Neuronal stem cell (in vitro differentiated cells): Measurements from ENCODE around the gene LZTS2.

Experiments used
- DNase-seq: peaks from one replicate; pipeline ENCODE4 v3.0.0-alpha.2; 2013; ENCODE audit warnings: low spot score
- H2AFZ ChIP-seq: one replicate; pipeline ENCODE4 v1.6.1; 2013; ENCODE audit warnings: mild to moderate bottlenecking, low read length, inconsistent platforms
- H2AK5ac ChIP-seq: 2 replicates; pipeline ENCODE4 v1.6.1; 2013; ENCODE audit warnings: low read depth, mild to moderate bottlenecking, inconsistent platforms, low read length, moderate library complexity, mixed read lengths
- H2BK120ac ChIP-seq: 2 replicates; pipeline ENCODE4 v1.6.1; 2013; ENCODE audit warnings: low read depth, mild to moderate bottlenecking, inconsistent platforms, low read length, moderate library complexity, mixed read lengths
- H2BK12ac ChIP-seq: one replicate; pipeline ENCODE4 v1.6.1; 2013; ENCODE audit warnings: low read length, inconsistent platforms
- H2BK15ac ChIP-seq: 2 replicates; pipeline ENCODE4 v1.6.1; 2013; ENCODE audit warnings: mild to moderate bottlenecking, low read length, inconsistent platforms, mixed read lengths
- H2BK5ac ChIP-seq: one replicate; pipeline ENCODE4 v1.6.1; 2013; ENCODE audit warnings: inconsistent platforms, mild to moderate bottlenecking, low read length, moderate library complexity
- H3K14ac ChIP-seq: one replicate; pipeline ENCODE4 v1.6.1; 2013; ENCODE audit warnings: low read length, inconsistent platforms
- H3K18ac ChIP-seq: 2 replicates; pipeline ENCODE4 v1.6.1; 2013; ENCODE audit warnings: low read length, inconsistent platforms
- H3K23ac ChIP-seq: 2 replicates; pipeline ENCODE4 v1.6.1; 2013; ENCODE audit warnings: low read depth, mild to moderate bottlenecking, mixed read lengths, low read length, inconsistent platforms; ENCODE audit not compliant: poor library complexity
- H3K27ac ChIP-seq: replicated peaks from 3 replicates; pipeline ENCODE4 v1.5.1; 2013; ENCODE audit warnings: low read length, inconsistent platforms
- H3K27me3 ChIP-seq, 3 experiments: 2 replicates each; pipeline ENCODE4 v1.6.1; 2013; ENCODE audit warnings: low read length in 3 of 3, mild to moderate bottlenecking in 2 of 3, inconsistent platforms in 1 of 3, low read depth in 1 of 3, mixed read lengths in 1 of 3, moderate library complexity in 1 of 3; ENCODE audit not compliant: control insufficient read depth in 3 of 3, insufficient read depth in 3 of 3
- H3K36me3 ChIP-seq, 2 donors: replicated peaks in 1 of 2; 2 replicates each; pipeline ENCODE4 v1.6.1; 2013; ENCODE audit warnings: low read length in 2 of 2; ENCODE audit not compliant: control insufficient read depth in 2 of 2, insufficient read depth in 2 of 2
- H3K4ac ChIP-seq: 2 replicates; pipeline ENCODE4 v1.6.1; 2013; ENCODE audit warnings: inconsistent platforms, mild to moderate bottlenecking, low read length, moderate library complexity
- H3K4me1 ChIP-seq, 2 donors: 1 replicate in 1 of 2; 2 replicates in 1 of 2; pipeline ENCODE4 v1.6.1; 2013; ENCODE audit warnings: low read length in 2 of 2, low read depth in 1 of 2; ENCODE audit not compliant: control insufficient read depth in 2 of 2, insufficient read depth in 1 of 2
- H3K4me2 ChIP-seq: one replicate; pipeline ENCODE4 v1.6.1; 2013; ENCODE audit warnings: mild to moderate bottlenecking, low read length, inconsistent platforms; ENCODE audit not compliant: insufficient read depth, poor library complexity, severe bottlenecking
- H3K4me3 ChIP-seq, 2 donors: 2 replicates each; pipeline ENCODE4 v1.5.1; 2013; ENCODE audit warnings: low read length in 2 of 2, mild to moderate bottlenecking in 2 of 2, inconsistent platforms in 1 of 2, moderate library complexity in 1 of 2
- H3K79me1 ChIP-seq: one replicate; pipeline ENCODE4 v1.6.1; 2013; ENCODE audit warnings: low read depth, mild to moderate bottlenecking, inconsistent platforms, low read length, moderate library complexity
- H3K9ac ChIP-seq: one replicate; pipeline ENCODE4 v1.6.1; 2013; ENCODE audit warnings: mild to moderate bottlenecking, low read depth, low read length, inconsistent platforms; ENCODE audit not compliant: poor library complexity
- H3K9me3 ChIP-seq, 2 donors: replicated peaks in 1 of 2; 2 replicates each; pipeline versions ENCODE3 to v1.6.1; 2013; ENCODE audit warnings: low read length in 2 of 2, mild to moderate bottlenecking in 2 of 2, inconsistent platforms in 1 of 2, low read depth in 1 of 2, mixed read lengths in 1 of 2, moderate library complexity in 1 of 2; ENCODE audit not compliant: control insufficient read depth in 2 of 2, insufficient read depth in 1 of 2
- H4K8ac ChIP-seq: one replicate; pipeline ENCODE4 v1.6.1; 2013; ENCODE audit warnings: low read depth, mild to moderate bottlenecking, inconsistent platforms, low read length, moderate library complexity
- H4K91ac ChIP-seq: one replicate; pipeline ENCODE4 v1.6.1; 2013; ENCODE audit warnings: low read length, low read depth, mild to moderate bottlenecking, inconsistent platforms; ENCODE audit not compliant: poor library complexity
- WGBS, 2 donors: extraction: QIAGEN DNeasy Blood & Tissue Kit; methylation state at CpG; one replicate each; pipeline ENCODE4 v1.1.7; 2013; ENCODE audit warnings: missing lambda C conversion rate in 2 of 2, mixed read lengths in 1 of 2; ENCODE audit not compliant: insufficient read length in 2 of 2, insufficient replicate concordance in 1 of 2; ENCODE audit errors: extremely low coverage in 2 of 2; 5-methylcytosine and 5-hydroxymethylcytosine counted together

Gene LZTS2

GRCh38 chr10:101054351-101054750 is 54.7 kb downstream of the LZTS2 start:
- DNase-seq, result no peak
- no peak overlapping the region for H3K9ac ChIP-seq
- peaks cover 0 to 41% of the 10 kb centered on the region in 2 donors for H3K36me3 ChIP-seq
- H2AK5ac ChIP-seq, result no peak overlapping the region
- H3K23ac ChIP-seq, result no peak overlapping the region
- H2BK5ac ChIP-seq, result no peak overlapping the region
- no peak overlapping the region for H3K4me2 ChIP-seq
- H2BK15ac ChIP-seq, result no peak overlapping the region
- H3K9me3 ChIP-seq, result no peaks in the 10 kb centered on the region
- no peak overlapping the region for H4K8ac ChIP-seq
- H4K91ac ChIP-seq, result no peak overlapping the region
- H3K4me3 ChIP-seq, result no peak overlapping the region
- no peaks in the 10 kb centered on the region for H3K79me1 ChIP-seq
- H2AFZ ChIP-seq, result no peak overlapping the region
- no peak overlapping the region for H3K18ac ChIP-seq
- H2BK120ac ChIP-seq, result no peak overlapping the region
- peaks cover 0 to 7% of the 10 kb centered on the region in 2 donors for H3K4me1 ChIP-seq
- H3K27me3 ChIP-seq, result peaks cover 0 to 23% (median 3%) of the 10 kb centered on the region in 3 experiments
- no peak overlapping the region for H2BK12ac ChIP-seq
- no peak overlapping the region for H3K27ac ChIP-seq
- WGBS, 2 donors, result no CpG with 5 or more reads among the region's 1 CpG
- no peak overlapping the region for H3K14ac ChIP-seq
- no peak overlapping the region for H3K4ac ChIP-seq

GRCh38 chr10:101054876-101055275 is 55.3 kb downstream of the LZTS2 start:
- H2AFZ ChIP-seq, result no peak overlapping the region
- no peak overlapping the region for H3K4me2 ChIP-seq
- H3K23ac ChIP-seq, result no peak overlapping the region
- H3K27me3 ChIP-seq, result peaks cover 0 to 18% (median 2%) of the 10 kb centered on the region in 3 experiments
- peaks cover 4 to 10% of the 10 kb centered on the region in 2 donors for H3K4me1 ChIP-seq
- H2BK15ac ChIP-seq, result no peak overlapping the region
- no peak overlapping the region for H2BK5ac ChIP-seq
- no peak for DNase-seq
- H3K27ac ChIP-seq, result no peak overlapping the region
- H3K36me3 ChIP-seq, result peaks cover 0 to 41% of the 10 kb centered on the region in 2 donors
- no CpG with 5 or more reads among the region's 5 CpGs for WGBS, 2 donors
- no peak overlapping the region for H3K18ac ChIP-seq
- H2AK5ac ChIP-seq, result no peak overlapping the region
- no peak overlapping the region for H3K4me3 ChIP-seq
- no peaks in the 10 kb centered on the region for H3K9me3 ChIP-seq
- no peak overlapping the region for H3K9ac ChIP-seq
- H2BK12ac ChIP-seq, result no peak overlapping the region
- H4K8ac ChIP-seq, result no peak overlapping the region
- no peak overlapping the region for H4K91ac ChIP-seq
- no peak overlapping the region for H3K14ac ChIP-seq
- no peak overlapping the region for H3K4ac ChIP-seq
- H3K79me1 ChIP-seq, result no peaks in the 10 kb centered on the region
- H2BK120ac ChIP-seq, result no peak overlapping the region

- Histone ChIP-seq H3K79me1 (no peaks in the 10 kb centered on the region), H3K27ac (no peak overlapping the region), H3K4me3 (no peak overlapping the region), H3K36me3 (peaks cover 0 to 41% of the 10 kb centered on the region in 2 donors), H3K23ac (no peak overlapping the region), H2BK15ac (no peak overlapping the region), H4K91ac (no peak overlapping the region), H2AFZ (no peak overlapping the region), H3K9ac (no peak overlapping the region), H3K9me3 (no peaks in the 10 kb centered on the region), H3K18ac (no peak overlapping the region), H2BK5ac (no peak overlapping the region), H2BK12ac (no peak overlapping the region), H3K27me3 (peaks cover 0 to 14% (median 0%) of the 10 kb centered on the region in 3 experiments), H2BK120ac (no peak overlapping the region), H2AK5ac (no peak overlapping the region), H4K8ac (no peak overlapping the region), H3K14ac (no peak overlapping the region), H3K4me2 (no peak overlapping the region), H3K4ac (no peak overlapping the region), H3K4me1 (peaks cover 4 to 9% of the 10 kb centered on the region in 2 donors)
- WGBS, 2 donors, result no CpG with 5 or more reads among the region's 4 CpGs
- no peak for DNase-seq
Measured at GRCh38 chr10:101055411-101055810, 55.8 kb downstream of the LZTS2 start.

DNA sequence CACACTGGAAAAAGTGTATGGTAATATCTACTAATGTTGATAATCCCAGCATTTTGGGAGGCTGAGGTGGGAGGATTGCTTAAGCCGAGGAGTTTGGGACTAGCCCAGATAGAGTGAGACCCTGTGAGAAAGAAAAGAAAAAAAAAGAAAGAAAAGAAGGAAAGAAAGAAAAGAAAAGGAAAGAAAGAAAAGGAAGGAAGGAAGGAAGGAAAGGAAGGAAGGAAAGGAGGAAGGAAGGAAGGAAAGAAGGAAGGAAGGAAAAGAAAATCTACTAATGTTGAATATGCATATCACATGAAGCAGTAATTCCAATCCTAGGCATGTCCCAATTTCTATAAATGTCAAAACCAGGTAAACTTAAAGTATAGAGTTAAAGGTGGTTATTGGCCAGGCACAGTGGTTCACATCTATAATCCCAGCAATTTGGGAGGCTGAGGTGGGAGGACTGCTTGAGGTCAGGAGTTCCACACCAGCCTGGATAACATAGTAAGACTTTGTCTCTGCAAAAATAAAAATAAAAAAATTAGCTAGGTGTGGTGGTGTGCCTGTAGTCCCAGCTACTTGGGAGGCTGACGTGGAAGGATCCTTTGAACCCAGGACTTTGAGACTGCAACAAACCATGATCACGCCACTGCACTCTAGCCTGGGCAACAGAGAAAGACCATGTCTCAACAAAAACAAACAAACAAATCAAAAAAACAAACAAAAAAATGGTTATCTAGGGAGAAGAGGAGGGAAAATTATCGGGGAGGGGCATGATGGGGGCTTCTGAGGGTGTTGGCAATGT is 57.0 kb downstream of the LZTS2 start:
- Histone ChIP-seq H3K9me3 (no peaks in the 10 kb centered on the region), H3K36me3 (peaks cover 0 to 41% of the 10 kb centered on the region in 2 donors), H3K4me1 (peaks cover 6 to 8% of the 10 kb centered on the region in 2 donors), H2AFZ (no peak overlapping the region), H2BK5ac (no peak overlapping the region), H2BK120ac (no peak overlapping the region), H3K27ac (no peak overlapping the region), H4K8ac (no peak overlapping the region), H3K23ac (no peak overlapping the region), H3K4ac (no peak overlapping the region), H3K79me1 (no peaks in the 10 kb centered on the region), H3K27me3 (peaks cover 0 to 2% (median 0%) of the 10 kb centered on the region in 3 experiments), H3K4me2 (no peak overlapping the region), H2BK15ac (no peak overlapping the region), H3K14ac (no peak overlapping the region), H4K91ac (no peak overlapping the region), H3K18ac (no peak overlapping the region), H3K9ac (no peak overlapping the region), H2BK12ac (no peak overlapping the region), H2AK5ac (no peak overlapping the region), H3K4me3 (no peak overlapping the region)
- WGBS, 2 donors, result no CpG with 5 or more reads among the region's 4 CpGs
- DNase-seq, result no peak
